Measurements from ENCODE around the gene IRAK2.
"Not testable (repeated sequence)": the region's sequence is repeated elsewhere in the genome, so short reads cannot be mapped to it uniquely, and the experiment has no call there.

The IRAK2 gene

DNA sequence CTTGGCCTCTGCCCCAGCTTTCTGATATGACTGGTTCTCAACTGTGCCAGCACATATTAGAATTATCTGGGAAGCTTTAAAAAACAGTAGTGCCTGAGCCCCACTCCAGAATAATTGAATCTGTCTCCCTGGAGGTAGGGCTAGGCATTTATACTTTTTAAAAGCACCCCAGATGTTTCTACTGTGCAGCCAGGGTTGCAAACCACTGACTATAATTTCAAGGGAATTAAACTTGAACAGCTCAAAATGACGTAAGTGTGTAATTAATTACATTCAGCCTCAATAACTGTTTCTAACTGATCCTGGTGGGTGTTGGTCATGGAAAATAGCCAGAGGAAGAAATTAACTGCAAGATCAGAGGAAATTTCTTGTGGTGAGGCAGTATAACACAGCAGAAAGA lies 4.4 kb upstream of the IRAK2 start:
- no peak for DNase-seq

GRCh38 chr3:10160925-10161324 lies 3.8 kb upstream of the IRAK2 start:
- no peak for DNase-seq

DNA sequence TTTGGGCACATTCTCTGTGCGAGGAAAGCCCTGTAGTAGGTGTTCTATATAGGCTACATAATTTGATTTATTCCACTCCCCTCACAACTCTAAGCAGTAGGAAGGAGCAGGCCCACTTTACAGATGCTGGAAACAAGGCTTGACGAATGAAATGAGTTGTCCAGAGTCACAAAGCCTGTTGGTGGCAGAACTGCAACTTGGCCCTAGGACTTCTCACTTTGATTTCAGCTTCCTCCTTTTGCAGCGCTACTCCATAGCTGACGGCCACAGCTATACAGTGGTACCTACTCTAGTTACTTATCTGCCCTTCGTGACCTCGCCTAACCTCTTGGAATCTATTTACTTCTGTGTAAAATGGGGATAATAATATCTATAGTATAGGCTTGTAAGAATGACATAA lies 2.5 kb upstream of the IRAK2 start:
- no peak for DNase-seq

DNA sequence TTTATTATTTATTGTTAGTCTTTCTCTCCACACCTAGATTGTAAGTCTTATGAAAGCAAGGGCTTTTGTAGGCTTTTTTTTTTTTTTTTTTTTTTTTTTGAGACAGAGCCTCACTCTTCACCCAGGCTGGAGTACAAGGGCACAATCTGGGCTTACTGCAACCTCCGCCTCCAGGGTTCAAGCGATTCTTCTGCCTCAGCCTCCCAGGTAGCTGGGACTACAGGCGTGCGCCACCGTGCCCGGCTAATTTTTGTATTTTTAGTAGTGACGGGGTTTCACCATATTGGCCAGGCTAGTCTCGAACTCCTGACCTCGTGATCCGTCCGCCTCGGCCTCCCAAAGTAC lies 546 bp upstream of the IRAK2 start:
- not testable (repeated sequence) for DNase-seq

DNA sequence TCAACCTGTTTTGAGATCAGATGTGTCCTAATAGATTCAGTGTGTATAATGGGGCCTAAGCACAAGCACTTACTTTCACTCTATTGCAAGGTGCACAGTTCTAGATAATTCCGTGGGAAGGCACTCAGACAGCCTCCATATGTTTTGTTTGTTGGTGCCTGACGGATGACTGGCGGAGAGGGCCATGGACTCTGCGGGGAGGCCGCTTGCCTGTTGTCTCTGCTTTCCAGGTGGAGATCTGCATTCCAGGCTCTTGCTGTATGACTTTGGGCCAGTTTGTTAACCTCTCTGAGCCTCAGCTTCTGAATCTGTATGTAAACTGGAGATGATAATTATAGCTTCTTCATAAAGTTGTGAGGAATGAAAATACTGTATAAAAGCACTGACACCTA lies 1.5 kb downstream of the IRAK2 start:
- no peak for DNase-seq

GRCh38 chr3:10169000-10169496 lies 4.3 kb downstream of the IRAK2 start:
- no peak for DNase-seq

- no peak for DNase-seq
Measured at GRCh38 chr3:10170915-10171478, 6.3 kb downstream of the IRAK2 start.

DNA sequence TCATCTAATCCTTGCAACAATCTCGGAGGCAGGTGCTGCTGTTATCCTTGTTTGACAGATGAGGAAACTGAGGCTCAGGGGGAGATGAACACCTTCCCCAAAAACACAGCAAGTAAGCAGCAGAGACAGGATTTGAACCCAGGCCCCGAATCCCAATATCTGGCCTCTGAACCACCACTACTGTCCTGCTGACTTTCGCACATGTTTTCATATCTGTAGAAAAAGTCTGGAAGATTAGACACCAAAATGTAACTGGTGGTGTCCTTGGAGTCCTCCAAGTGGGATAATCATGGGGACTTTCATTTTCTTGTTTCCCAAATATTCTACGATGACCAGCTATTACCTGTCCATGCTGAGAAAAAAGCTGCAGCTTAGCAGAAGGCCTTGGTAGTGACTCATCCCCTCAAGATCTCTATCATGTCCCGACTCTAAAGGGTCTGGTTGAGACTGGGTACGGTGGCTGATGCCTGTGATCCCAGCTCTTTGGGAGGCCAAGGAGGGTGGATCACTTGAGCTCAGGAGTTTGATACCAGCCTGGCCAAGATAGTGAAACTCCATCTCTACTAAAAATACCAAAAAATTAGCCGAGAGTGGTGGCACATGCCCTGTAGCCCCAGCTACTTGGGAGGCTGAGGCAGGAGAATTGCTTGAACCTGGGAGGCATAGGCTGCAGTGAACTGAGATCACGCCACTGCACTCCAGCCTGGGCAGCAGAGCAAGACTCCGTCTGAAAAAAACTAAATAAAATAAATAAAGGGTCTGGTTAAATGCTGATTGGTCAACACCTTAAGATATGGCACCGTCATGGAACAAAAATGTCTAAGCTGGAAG lies 8.6 kb downstream of the IRAK2 start:
- DNase-seq: no peak

GRCh38 chr3:10173926-10174435 lies 9.3 kb downstream of the IRAK2 start:
- no peak for DNase-seq

GRCh38 chr3:10175334-10175733 lies 10.6 kb downstream of the IRAK2 start:
- DNase-seq: not testable (repeated sequence)

DNA sequence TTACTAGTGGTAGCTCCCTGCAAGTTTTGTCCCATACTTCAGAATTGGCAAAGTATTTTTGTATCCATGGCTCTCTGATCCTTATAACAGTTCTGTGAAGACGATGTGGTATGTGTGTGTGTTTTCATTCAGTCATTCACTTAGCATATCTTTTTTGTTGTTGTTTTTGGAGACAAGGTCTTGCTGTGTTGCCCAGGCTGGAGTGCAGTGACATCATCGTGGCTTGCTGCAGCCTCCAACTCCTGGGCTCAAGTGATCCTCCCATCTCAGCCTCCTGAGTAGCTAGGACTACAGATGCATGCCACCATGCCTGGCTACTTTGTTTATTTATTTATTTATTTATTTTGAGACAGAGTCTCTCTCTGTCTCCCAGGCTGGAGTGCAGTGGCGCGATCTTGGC lies 11.4 kb downstream of the IRAK2 start:
- DNase-seq: not testable (repeated sequence)

DNA sequence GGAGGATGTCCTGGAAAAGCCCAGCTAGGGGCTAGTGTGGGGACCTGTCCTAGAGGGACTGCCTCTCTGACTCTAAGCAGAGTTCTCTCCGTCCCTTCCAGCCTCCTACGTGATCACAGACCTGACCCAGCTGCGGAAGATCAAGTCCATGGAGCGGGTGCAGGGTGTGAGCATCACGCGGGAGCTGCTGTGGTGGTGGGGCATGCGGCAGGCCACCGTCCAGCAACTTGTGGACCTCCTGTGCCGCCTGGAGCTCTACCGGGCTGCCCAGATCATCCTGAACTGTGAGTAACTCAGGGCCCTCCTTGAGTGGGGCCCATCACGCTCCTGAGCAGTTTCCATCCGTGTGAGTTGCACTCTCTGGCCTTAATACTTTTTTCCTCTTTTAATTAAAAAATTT lies 13.0 kb downstream of the IRAK2 start:
- DNase-seq: no peak

DNA sequence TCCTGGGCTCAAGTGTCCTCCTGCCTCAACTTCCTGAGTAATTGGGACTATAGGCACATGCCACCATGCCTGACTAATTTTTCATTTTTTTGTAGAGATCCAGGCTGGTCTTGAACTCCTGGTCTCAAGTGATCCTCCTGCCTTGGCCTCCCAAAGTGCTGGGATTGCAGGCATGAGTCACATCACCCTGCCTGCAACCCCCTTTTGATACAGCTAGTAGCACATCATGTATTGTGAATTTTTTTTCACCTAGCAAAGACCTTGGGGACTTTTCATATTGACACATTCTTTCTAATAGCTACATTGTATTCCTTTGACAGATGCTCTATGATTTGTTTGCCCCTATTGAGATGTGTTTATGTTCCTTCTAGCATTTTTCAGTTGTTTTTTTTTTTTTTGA lies 14.2 kb downstream of the IRAK2 start:
- DNase-seq: no peak

- no peak for DNase-seq
Measured at GRCh38 chr3:10180289-10180688, 15.6 kb downstream of the IRAK2 start.

- DNase-seq: no peak
Measured at GRCh38 chr3:10180738-10181295, 16.1 kb downstream of the IRAK2 start.

DNA sequence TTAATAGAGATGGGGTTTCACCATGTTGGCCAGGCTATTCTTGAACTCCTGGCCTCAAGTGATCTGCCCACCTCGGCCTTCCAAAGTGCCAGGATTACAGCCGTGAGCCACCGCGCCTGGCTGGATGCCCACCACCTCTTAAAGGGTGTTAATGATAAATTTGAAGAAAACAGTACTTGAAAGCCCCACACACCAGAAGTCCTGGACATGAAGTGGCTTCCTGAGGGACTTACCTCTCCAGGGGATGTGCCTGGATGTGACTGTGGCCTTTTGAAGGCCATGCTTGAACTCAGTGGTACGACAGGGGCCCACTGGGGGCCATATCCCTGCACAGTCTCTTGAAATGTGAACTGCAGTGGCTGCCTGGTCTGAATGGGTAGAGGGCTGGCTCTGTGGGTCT lies 18.2 kb downstream of the IRAK2 start:
- DNase-seq: no peak

DNA sequence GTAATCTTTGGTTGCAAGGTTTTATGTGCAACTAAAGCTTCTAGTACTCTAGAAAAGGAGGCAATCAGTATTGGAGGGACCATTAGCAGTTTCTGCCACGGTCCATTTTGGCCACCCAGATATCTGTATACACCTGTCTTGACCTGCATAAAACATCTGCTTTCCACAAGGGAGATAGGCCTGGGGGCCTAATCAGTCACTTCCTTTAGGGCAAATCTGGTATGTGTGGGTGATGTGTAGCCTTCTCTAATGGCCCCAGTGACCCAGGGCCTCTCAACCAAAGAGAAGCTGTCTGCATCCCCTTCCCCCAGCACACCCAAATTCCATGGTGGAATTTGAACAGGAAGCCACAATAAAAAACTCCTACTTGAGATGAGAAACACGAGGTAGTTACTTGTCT lies 19.5 kb downstream of the IRAK2 start:
- DNase-seq: no peak

- DNase-seq: peak; percentile 54
Measured at GRCh38 chr3:10185804-10186762, 21.4 kb downstream of the IRAK2 start.

- no peak for DNase-seq
Measured at GRCh38 chr3:10187290-10187876, 22.7 kb downstream of the IRAK2 start.

DNA sequence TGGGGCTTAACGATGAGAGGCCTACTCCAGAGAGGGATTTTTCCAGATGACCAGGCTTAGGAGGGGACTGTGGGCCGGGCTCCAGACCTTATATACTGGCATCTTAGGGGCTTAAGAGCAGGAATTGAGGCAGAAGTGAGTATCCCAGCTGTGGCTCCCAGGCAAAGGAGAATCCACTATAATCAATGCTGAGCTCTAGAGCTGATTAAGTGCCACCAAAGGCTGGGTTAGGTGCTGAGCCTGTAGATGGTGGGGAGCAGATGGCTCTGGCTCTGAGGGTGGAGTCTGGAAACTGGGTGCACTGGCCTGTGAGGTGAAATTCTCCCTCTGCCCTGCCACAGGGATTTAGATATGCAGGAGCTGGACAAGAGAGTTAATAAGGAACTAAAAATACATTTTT lies 23.2 kb downstream of the IRAK2 start:
- DNase-seq: no peak

GRCh38 chr3:10188804-10189556 lies 24.3 kb downstream of the IRAK2 start:
- DNase-seq: no peak
